NCI-H146 (cell line): ENCODE results near the gene BTBD9.
"Not testable (repeated sequence)": the region's sequence is repeated elsewhere in the genome, so short reads cannot be mapped to it uniquely, and the experiment has no call there.

Experiments used
- DNase-seq: peaks from one replicate; lab custom pipeline; 2025; lab: John Stamatoyannopoulos, UW

The BTBD9 gene

DNA sequence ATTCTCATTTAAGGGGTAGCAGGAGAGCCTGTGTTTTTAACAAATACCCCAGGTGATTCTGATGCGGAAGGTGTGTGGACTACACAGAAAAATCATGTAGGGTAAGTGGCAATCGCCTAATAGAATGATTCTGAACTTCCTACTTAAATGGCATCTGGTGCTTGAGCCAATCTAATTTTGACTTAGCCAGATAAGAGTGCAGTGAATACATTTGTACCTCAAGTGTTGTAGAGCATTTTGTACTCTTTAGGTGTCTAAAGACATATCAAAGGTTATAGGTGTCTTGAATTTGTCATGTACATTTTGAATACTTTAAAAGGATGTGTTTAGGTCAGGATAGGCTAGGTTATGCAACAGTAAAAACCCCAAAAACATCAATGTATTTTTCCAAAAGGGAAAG, 10.0 kb upstream of the BTBD9 start:
- no peak for DNase-seq

- DNase-seq = no peak
Observed at GRCh38 chr6:38648629-38649028, 8.9 kb upstream of the BTBD9 start.

DNA sequence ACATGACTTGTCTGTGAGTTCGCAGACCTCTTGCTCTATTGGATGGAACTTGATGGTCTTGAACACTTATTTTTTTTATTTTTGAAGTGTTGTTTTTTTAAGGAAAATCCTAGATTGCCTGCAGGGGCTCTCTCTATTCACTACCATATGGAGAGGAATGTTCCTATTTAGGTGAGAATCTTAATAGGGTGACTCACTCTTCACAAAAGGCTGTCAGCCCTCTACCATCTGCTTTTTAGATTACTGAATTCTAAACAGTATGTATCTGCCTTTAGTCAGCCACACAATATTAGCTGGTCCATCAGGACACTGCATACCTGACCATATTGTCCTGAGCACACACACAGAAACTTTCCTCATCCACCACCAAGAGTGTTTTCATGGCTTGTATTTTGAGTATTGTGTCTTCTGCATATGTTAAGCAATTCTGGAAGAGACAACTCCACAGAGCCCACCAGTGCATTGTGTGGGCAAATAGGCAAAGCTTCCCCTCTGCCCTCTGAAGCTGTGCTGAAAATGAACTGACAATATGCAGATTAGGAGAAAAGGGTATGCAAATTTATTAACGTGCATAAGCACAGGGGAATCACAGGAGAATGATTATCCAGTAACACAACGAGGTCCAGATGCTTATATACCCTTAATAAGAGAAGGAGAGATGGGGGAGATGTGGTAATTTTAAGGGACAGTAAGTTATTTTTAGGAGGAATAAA, 6.6 kb upstream of the BTBD9 start:
- no peak for DNase-seq

DNA sequence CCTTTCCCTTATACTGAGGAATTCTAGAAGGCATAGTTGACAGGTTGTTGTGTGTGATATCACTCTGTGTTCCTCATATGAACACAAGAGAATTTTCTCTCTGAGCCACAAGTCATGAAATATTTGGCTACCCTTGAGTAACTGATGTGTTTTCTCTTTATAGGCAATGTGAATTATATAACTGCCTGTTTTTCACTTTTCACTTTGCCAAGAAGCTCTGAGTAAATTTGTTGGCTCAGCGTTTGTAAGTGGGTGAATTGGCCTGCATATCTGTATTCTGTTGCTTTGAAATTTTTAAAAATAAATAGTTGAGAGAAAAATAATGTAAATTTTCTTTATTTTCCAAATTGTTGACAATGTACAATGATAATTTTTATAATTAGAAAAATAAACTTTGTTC, 5.2 kb upstream of the BTBD9 start:
- no peak for DNase-seq

DNA sequence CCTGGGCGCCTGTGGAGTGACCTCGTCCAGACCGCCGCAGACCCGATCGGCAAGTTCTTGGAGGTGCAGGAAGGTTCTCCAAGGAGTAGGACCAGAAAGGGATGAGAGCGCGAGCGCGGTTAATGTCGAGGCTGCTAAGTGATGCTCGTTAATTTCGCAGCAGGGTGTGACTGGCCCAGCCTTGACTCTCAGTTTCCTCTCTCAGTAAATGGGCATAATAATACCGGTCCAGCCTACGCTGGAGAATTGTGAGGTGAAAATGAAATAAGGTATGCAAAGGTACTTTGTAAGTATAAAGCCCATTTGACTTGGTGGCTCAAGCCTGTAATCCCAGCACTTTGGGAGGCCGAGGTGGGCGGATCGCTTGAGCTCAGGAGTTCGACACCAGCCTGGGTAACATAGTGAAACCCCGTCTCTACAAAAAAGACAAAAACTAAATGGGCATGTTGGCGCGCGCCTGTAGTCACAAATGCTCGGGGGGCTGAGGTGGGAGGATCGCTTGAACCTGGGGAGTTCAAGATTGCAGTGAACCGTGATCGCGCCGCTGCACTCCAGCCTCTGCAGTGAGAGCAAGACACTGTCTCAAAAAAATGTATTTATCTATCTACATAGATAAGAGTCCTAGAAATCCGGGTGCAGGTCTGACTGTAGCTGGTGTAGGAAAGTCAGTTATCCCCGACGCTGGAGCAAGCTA, 634 bp upstream of the BTBD9 start:
- DNase-seq = peak; percentile 16

GRCh38 chr6:38638941-38639497, 710 bp downstream of the BTBD9 start:
- DNase-seq = peak; percentile 61

GRCh38 chr6:38637756-38638155, 2.0 kb downstream of the BTBD9 start:
- no peak for DNase-seq

DNA sequence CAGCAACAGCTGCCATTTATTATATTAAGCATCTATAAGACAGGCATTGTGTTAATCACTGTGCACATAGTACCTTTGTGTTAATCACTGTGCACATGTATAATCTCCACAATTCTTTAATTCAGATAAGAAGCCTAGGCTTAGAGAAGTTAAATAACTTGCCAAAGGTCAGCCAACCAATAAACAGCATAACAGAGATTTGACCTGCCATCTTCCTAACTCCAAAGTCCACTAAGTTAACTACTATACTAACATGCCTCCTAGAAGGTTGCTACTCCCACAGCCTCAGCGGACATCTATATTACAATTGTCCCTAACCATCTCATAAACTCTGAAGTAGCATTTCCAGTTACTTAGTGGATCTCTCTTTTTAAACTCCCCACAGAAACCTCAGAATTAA, 3.7 kb downstream of the BTBD9 start:
- no peak for DNase-seq

- DNase-seq = no peak
Observed at GRCh38 chr6:38634518-38634917, 5.2 kb downstream of the BTBD9 start.

- no peak for DNase-seq
Observed at GRCh38 chr6:38632490-38632889, 7.2 kb downstream of the BTBD9 start.

DNA sequence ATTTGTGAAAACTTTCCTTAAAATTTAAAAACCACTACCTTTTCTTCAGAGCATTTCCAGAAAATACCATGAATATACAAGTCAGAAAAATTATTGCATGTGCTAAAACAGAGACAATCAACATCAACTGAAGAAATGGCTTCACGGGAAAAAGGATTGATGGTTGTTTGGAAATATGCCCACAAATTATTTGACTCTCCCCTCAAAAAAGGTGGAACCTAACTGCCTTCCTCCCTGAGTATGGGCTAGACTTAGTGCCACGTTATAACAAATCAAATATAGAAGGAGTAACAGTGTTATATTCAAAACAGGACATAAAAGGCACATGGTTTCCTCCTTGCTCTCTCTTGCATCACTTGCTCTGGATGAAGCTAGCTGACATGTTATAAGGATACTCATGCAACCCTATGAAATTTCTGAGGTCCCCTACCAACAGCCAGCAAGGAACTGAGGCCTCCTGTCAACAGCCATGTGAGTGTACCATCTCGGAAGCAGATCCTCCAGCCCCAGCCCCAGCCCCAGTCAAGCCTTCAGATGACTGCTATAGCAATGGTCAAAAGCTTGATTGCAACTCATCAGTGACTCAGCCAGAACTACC, 8.4 kb downstream of the BTBD9 start:
- DNase-seq = no peak

DNA sequence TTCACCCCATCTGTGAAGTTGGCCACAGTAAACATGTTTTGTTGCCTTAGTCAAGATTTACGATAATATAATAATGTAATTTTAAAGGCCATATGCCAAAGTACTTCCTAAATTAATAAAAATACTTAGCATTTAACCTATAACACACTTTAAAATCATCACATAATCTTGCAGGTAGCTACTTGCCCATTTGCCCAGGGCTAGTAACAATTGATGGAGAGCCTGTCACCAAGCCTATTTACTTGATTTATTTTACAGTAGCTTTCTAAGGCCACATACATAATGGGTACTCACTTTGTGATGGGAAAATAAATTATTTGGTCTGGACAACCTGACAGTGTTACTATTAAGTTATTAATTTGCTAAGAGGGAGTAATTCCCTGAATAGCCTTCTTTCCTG, 14.5 kb downstream of the BTBD9 start:
- no peak for DNase-seq

DNA sequence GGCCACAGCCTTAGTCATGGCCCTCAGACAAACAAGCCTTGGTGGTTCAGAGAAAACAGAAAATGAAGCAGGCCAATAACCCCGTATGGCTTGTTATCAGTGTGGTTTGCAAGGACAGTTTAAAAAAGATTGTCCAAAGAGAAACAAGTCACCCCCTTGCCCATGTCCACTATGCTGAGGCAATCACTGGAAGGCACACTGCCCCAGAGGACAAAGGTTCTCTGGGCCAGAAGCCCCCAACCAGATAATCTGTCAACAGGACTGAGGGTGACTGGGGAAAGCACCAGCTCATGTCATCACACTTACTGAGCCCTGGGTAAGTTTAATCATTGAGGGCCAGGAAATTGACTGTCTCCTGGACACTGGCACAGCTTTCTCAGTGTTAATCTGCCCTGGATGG, 20.4 kb downstream of the BTBD9 start:
- not testable (repeated sequence) for DNase-seq

DNA sequence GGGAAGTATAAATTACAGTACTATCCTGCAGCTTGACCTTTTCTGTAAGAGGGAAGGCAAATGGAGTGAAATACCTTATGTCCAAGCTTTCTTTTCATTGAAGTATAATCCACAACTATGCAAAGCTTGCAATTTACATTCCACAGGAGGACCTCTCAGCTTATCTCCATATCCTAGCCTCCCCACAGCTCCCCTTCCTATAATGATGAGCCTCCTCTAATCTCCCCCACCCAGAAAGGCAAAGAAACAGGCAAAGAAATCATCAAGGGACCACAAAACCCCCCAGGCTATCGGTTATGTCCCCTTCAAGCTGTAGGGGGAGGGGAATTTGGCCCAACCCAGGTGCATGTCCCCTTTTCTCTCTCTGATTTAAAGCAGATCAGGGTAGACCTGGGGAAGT, 21.4 kb downstream of the BTBD9 start:
- not testable (repeated sequence) for DNase-seq

GRCh38 chr6:38617856-38618255, 21.9 kb downstream of the BTBD9 start:
- no peak for DNase-seq

DNA sequence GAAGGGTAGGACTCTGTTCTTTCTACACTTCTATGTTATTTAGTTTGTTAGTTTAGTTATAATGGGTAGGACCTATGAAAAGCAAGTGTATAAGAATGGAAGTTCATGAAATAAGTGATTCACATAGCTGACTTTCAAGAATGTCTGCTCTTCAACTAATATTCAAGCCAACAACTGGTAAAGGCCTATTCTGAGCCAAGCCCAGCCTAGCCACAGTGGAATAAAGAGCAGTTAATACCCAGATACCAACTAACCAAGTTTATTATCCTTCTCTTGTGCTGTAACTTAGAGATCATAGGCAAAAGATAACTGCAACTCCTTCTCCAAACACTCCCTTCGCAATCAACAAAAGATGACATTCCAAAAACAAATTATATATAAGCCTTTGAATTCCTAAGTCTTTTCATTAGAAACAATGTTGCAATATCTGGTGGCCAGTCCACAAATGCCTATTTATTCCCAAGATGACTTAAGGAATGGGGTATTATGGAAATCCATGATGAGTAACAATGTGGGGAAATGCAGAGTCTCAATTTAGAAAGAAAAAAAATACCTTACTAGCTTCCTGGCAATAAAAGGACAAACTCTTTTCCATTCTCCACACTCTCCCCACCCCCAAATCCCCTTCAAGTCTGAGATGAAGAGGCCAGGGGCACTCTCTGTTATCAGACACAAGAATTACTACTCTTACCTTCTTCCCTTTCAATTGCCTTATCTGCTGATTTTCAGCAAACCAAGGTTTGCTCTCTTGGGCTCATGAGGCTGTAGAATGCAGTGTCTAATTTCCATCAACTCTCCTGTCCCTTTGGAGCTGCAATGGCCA, 27.4 kb downstream of the BTBD9 start:
- no peak for DNase-seq

- no peak for DNase-seq
Observed at GRCh38 chr6:38610050-38610625, 29.6 kb downstream of the BTBD9 start.

DNA sequence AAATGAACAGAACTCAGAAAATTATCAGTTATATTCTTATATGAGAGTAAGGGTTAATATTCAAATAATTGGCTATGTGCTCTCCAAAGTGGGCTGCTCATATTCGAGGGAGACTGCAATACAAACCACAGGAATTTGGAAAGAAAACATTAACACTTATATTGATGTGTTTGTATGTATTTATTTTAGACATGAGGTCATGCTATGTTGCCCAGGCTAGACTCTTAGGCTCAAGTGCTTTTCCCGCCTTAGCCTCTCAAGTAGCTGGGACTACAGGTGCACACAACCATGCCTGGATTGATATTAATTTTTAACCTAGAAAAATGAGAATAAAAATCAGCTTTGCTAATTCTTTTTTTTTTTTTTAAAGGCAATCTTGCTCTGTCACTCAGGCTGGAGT, 35.0 kb downstream of the BTBD9 start:
- no peak for DNase-seq

DNA sequence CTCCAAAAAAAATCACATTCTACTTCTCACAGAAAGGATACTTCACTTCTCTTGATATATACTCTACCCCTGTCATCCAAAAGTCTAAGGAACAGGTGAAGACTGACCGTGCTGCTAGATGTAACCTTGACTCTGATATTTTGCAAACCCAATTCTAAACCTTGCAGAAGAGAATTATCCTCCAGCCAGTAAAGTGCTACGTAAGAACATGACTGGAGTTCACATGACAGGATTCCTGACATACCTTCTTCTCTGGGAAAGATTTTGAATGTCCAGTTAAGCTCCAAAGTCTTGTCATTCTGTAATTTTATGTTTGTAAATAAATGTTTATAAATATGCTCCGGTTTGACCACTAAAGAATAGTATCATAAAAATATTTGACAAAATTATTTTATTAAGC, 35.8 kb downstream of the BTBD9 start:
- DNase-seq = no peak

DNA sequence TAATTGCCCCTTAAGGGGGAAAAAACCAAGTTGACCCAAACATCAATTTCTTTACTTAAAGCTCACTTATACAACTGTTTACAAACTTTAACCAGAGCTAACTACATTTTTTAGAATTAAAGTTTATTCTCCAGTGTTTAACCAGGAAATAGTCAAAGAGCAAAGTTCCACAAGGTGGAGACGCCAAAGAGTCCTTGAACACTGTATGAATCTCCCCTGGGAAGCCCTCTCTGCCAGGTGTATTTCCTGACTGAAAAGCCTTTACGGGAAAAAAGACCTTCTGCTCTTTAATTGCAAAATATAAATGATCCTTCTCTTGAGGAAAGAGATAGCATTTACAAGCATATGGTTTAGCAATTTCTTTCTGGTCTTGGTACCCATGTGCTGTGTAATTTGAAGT, 36.2 kb downstream of the BTBD9 start:
- DNase-seq = no peak

- no peak for DNase-seq
Observed at GRCh38 chr6:38599966-38600550, 39.7 kb downstream of the BTBD9 start.

- DNase-seq = no peak
Observed at GRCh38 chr6:38599261-38599660, 40.5 kb downstream of the BTBD9 start.
